Mucosa of descending colon (tissue), 3 donors: Measurements from ENCODE around the gene VPS35. TPM values are rescaled to one million over a fixed set of nuclear protein-coding genes. Genes with fewer than 3 reads are reported as not detected.

Source experiments
- ATAC-seq: fragments of 200-7000 bp; cut with Tn5 transposase; one replicate; pipeline ENCODE4 v1.9.1; 2020; ENCODE audit warnings: mild to moderate bottlenecking, moderate library complexity
- DNase-seq, 3 donors: peaks; one replicate each; pipeline ENCODE4 v3.0.0-alpha.2; 2020
- H3K36me3 ChIP-seq: fragments of 200-600 bp; one replicate; pipeline ENCODE4 v1.8.0; 2021; ENCODE audit warnings: low read depth, mild to moderate bottlenecking
- H3K4me1 ChIP-seq: fragments of 200-600 bp; one replicate; pipeline ENCODE4 v1.8.0; 2021; ENCODE audit warnings: low read depth, mild to moderate bottlenecking
- H3K4me3 ChIP-seq: fragments of 200-600 bp; one replicate; pipeline ENCODE4 v1.8.0; 2021; ENCODE audit warnings: mild to moderate bottlenecking
- H3K9me3 ChIP-seq: fragments of 200-600 bp; one replicate; pipeline ENCODE4 v1.8.0; 2021; ENCODE audit warnings: mild to moderate bottlenecking
- intact Hi-C, 2 donors: fragments of 100-400 bp; cut with DNase I in 1 of 2; cut with micrococcal nuclease in 1 of 2; formaldehyde crosslinking; loops; one replicate each; pipeline versions ENCODE4 v1.11.0 to v1.11.1; 2022; cut with DNase I, micrococcal nuclease
- total RNA-seq, 3 donors: library from RNA; stranded (reverse); fragmentation: NEBNext Ultra II Directional in 2 of 3; extraction: Animal tissue kit (Norgen Biotek cat#: 25700) in 2 of 3; gene quantifications; one replicate each; pipeline versions ENCODE4 v1.2.1 to v1.2.4, GENCODE V29; 2021 to 2023
- TF ChIP-seq, protein P1 (sequence below): fragments of 200-600 bp; IDR thresholded peaks from one replicate; pipeline ENCODE4 v1.8.0; 2022; ENCODE audit warnings: antibody characterized with exemption, mild to moderate bottlenecking
- donor health status: DM: no; HTN: no; CAD: no; lungs with moderate emphysema.
- donor health status: DM: no; HTN: no; CAD: no.
- donor health status: DM: no; HTN: yes; CAD: no.

VPS35 gene
- total RNA-seq, 3 donors from 2014 or later: 78.4 to 97.1 (median 84.8) TPM

DNA sequence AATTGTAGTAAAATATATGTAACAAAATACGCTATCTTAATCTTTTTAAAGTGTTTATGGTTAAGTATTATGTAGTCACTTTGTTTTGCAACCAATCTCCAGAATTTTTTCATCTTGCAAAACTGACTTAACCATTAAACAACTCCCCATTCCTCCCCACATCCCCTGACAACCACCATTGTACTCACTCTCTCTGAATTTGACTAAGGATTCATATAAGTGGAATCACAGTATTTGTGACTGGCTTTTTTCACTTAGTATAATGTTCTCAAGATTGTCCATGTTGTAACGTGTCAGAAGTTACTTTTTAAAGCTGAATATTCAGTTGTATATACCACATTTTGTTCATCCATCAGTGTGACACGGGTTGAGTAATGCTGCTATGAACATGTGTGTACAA is 11.1 kb upstream of the VPS35 start:
- intact Hi-C loops: no loop called here
- no peak overlapping the region for H3K4me3 ChIP-seq
- no peak for DNase-seq
- TF ChIP-seq, protein P1, sequence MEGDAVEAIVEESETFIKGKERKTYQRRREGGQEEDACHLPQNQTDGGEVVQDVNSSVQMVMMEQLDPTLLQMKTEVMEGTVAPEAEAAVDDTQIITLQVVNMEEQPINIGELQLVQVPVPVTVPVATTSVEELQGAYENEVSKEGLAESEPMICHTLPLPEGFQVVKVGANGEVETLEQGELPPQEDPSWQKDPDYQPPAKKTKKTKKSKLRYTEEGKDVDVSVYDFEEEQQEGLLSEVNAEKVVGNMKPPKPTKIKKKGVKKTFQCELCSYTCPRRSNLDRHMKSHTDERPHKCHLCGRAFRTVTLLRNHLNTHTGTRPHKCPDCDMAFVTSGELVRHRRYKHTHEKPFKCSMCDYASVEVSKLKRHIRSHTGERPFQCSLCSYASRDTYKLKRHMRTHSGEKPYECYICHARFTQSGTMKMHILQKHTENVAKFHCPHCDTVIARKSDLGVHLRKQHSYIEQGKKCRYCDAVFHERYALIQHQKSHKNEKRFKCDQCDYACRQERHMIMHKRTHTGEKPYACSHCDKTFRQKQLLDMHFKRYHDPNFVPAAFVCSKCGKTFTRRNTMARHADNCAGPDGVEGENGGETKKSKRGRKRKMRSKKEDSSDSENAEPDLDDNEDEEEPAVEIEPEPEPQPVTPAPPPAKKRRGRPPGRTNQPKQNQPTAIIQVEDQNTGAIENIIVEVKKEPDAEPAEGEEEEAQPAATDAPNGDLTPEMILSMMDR: no peak
- H3K4me1 ChIP-seq: no peaks in the 10 kb centered on the region
- H3K36me3 ChIP-seq: no peaks in the 10 kb centered on the region
- H3K9me3 ChIP-seq: no peaks in the 10 kb centered on the region
- ATAC-seq: no peak

DNA sequence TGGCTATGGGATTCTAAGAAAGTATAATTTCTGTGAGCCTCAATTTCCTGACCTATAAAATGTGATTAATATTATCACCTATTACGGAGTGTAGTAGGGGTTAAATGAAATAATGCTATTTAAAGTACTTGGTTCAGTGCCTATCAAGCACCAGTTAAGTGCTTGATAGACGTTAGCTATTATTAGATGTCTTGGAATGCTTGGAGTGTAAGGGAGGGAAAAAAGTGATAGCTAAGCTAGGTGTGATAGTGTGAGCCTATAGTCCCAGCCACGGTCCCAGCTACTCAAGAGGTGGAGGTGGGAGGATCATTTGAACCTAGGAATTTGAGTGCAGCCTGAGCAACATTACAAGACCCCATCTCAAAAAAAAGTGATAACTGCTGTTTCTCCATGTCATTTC is 8.0 kb upstream of the VPS35 start:
- intact Hi-C loops: no loop called here
- Histone ChIP-seq H3K36me3 (no peaks in the 10 kb centered on the region), H3K4me1 (no peaks in the 10 kb centered on the region), H3K4me3 (no peak overlapping the region), H3K9me3 (no peaks in the 10 kb centered on the region)
- DNase-seq: no peak
- no peak for ATAC-seq
- TF ChIP-seq, protein P1: no peak

DNA sequence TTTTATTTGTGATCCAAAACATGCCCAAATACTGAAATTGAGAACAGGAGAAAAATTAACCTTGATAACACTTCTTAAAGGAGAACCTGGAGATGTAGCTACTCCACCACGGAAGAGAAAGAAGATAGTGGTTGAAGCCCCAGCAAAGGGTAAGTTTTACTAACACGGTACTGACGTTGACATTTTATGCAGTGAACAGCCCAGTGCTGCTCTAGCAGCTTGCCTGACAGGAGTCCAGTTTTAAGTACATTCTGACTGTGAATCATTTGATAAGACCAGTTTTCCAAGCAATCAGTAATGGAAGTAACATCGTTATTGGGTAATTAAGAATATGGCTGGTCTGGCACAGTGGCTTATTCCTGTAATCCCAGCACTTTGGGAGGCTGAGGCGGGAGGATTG is 7.0 kb upstream of the VPS35 start:
- ATAC-seq: no peak
- H3K36me3 ChIP-seq: no peaks in the 10 kb centered on the region
- H3K4me3 ChIP-seq: no peak overlapping the region
- no peaks in the 10 kb centered on the region for H3K9me3 ChIP-seq
- DNase-seq: no peak
- TF ChIP-seq, protein P1: no peak
- intact Hi-C loops: no loop called here
- peaks cover 8% of the 10 kb centered on the region for H3K4me1 ChIP-seq

DNA sequence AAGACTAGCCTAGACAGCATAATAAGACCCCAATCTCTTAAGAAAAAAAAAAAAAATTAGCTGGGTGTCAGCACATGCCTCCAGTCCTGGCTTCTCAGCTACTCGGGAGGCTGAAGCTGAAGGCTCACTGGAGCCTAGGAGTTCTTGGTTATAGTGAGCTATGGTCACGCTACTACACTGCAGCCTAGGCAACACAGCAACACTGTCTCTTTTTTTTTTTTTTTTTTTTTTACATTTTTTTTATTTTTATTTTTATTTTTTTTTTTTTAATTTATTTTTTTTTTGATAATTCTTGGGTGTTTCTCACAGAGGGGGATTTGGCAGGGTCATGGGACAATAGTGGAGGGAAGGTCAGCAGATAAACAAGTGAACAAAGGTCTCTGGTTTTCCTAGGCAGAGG is 4.6 kb upstream of the VPS35 start:
- no peak for DNase-seq
- intact Hi-C loops: no loop called here
- TF ChIP-seq, protein P1: no peak
- Histone ChIP-seq H3K4me1 (peaks cover 19% of the 10 kb centered on the region), H3K4me3 (no peak overlapping the region), H3K36me3 (no peaks in the 10 kb centered on the region), H3K9me3 (no peaks in the 10 kb centered on the region)
- ATAC-seq: no peak

DNA sequence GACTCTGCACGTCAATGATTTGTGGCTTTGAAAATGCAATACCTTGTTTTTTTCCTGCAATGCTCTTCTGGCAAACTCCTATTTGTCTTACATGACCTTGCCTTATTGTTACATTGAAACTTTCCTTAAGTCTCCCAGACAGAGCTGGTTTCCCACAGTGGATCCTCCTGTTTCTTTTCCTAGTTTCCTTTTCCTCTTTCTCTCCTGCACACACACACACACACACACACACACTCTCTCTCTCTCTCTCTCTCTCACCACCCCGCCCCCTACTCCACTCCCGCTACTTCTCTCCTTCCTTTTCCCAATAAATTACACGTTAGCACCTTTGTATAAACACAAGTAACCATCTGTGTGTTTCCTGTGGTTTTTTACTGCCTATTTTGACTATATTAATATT is 2.7 kb upstream of the VPS35 start:
- Histone ChIP-seq H3K4me3 (no peak overlapping the region), H3K36me3 (no peaks in the 10 kb centered on the region), H3K9me3 (no peaks in the 10 kb centered on the region), H3K4me1 (peaks cover 33% of the 10 kb centered on the region)
- ATAC-seq (no peak), DNase-seq (no peak)
- intact Hi-C loops: no loop called here
- TF ChIP-seq, protein P1: no peak
